Measurements from ENCODE around the gene COL13A1.

The COL13A1 gene

GRCh38 chr10:69820817-69821216 lies 19.1 kb downstream of the COL13A1 start:
- DNase-seq (ENCODE audit: low spot score) = no peak

DNA sequence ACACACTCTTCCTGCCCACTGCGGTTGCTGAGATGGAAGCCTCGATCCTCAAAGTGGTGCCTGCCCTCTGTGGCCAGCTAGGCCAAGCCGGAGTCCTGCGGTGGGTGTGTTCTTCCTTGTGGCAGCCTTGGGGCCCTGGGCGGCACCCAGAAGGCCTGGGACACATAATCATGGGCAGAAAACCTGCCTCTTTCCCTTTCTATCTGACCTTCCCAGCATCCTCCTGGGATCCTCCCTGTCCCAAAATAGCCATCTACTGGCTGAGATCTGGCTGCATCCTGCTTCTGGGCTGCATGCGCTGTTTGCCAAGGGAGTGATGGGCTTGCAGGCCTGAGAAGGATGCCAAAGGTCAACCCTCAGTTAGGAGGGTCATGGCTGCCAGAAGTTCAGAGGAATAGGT lies 23.9 kb downstream of the COL13A1 start:
- DNase-seq (ENCODE audit: low spot score) = no peak

- no peak for DNase-seq (ENCODE audit: low spot score)
Measured at GRCh38 chr10:69826094-69826493, 24.4 kb downstream of the COL13A1 start.

- no peak for DNase-seq (ENCODE audit: low spot score)
Measured at GRCh38 chr10:69826789-69827554, 25.3 kb downstream of the COL13A1 start.

DNA sequence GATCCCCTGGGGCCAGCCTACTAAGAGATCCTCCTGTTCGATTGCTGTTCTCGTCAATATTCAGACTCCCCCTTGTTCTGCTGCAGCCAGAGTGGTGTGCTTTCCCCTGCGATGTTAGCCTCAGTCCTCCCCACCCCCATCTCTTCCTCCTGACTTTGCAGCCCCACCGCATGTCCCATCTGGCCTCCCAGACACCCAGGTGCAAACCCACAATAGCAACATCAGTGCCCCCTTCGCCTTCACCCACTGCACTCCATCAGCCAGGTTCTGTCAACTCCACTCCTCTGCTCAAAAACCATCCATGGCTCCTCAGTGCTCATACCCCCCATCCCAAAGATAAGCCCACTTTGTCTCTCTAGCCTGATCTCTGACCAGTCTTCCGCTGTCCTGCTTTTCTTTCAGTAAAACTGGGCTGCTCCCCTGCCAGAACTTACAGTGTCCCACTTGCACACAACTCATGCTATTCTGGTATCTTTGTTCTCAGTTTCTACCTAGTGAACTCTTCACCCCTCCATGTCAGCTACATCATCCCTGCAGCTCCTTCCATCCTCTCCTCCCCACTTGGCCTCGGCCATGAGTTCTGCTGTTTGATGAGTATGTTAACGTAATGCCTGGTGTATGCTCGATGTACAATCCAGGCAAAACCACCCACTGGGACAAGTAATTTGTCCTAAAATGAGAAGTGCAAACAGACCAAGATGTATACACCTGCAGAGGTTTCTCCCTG lies 26.6 kb downstream of the COL13A1 start:
- DNase-seq (ENCODE audit: low spot score) = no peak

GRCh38 chr10:69829775-69830174 lies 28.1 kb downstream of the COL13A1 start:
- DNase-seq (ENCODE audit: low spot score) = no peak

DNA sequence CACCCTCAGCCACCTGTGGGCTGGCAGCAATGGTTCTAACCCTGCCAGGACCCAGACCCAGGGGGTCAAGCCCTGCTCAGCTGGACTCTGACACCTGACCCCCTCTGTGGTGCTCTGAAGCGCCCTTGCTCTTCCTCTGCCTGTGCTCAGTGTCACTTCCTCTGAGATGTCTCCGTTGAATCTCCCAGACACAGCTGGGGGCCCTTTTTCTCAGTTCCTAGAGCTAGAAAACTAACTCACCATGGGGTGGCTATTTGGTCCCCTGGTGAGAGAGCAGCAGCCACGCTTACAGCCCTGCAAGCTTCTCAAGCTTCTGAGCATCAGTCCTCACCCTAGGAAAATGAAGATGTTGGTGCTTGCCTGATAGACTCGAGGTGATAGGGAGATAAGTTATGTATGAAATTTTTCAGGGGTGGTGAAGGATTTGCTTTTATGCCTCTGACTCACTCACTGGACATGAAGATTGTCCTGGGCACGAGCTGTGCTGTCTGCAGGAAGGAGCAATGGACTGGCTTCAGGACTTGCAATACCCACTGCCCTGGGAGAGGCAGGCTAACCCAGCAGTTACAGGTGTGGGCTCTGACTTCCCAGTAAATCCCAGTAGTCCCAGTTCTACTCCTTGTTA lies 29.6 kb downstream of the COL13A1 start:
- no peak for DNase-seq (ENCODE audit: low spot score)

GRCh38 chr10:69835233-69835632 lies 33.5 kb downstream of the COL13A1 start:
- no peak for DNase-seq (ENCODE audit: low spot score)

DNA sequence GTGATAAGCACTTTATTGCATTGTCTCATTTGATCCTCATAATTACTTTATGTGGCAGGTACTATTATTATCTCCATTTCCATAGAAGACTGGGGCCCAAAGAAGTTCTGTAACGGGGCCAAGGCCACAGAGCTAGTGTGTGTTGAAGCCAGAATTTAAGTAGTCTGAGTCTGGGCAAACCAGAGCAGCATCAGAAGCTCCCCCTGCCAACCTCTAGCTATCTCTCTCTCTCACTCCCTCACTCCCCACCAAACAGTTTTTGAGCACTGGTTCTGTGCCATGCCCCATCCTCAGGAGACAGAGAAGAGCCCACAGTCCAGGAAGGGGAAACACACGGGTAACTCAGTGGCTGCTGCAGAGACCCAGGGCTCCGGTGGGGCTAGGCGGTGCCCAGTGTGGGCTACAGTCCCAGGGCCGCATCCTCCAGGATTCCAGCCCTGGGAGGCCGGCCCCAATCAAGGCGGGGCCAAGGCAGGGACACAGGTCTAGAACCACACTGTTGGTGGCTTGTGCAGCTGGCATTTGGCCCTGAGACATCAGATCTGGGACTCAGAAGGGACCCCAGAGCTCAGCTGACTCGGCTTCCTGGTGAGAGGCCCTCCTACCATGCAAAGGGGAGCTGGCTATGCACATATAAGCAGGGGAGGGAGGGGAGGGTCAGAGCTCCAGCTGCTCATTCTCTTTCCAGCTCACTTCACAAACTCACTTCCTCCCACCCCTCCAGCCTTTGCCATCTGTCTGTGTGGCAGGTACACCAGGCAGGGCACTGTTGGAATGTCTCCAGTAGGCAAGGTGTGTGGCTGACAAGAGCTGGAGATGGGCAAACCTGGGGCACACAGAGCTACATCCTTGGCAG lies 34.4 kb downstream of the COL13A1 start:
- DNase-seq (ENCODE audit: low spot score) = no peak

DNA sequence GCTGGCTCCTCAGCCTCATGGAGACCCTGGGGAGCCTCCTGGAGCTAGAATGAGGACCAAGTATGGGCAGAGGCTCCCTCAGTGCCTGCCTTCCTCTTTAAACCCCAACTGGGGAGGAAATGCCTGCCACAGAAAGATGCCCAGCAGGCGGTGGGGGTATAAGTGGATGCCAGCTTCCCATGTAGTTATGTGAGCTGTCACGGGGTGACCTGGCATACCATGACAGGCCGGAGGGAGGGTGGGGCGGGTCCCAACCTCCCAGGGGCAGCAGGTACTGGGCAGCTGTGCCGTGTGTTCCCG lies 35.0 kb downstream of the COL13A1 start:
- DNase-seq (ENCODE audit: low spot score) = no peak

DNA sequence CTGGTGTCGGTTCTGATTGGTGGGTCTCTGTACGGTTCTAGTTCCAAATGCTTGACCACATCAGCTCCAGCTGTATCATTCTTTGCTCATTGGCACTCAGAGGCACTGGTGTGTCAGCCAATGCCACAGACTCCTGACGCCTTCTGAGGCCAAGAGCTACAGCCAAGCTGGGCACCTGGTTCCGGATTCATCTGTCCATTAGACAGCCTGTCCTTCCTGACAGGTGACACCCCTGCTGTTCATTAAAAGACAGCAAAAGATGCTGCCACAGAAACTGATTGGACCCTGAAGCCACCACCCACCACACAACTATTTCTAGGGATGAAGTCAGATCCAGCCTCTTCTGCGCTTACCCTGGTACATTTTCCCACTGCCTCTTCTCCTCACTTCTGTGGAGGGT lies 35.6 kb downstream of the COL13A1 start:
- DNase-seq (ENCODE audit: low spot score) = no peak

DNA sequence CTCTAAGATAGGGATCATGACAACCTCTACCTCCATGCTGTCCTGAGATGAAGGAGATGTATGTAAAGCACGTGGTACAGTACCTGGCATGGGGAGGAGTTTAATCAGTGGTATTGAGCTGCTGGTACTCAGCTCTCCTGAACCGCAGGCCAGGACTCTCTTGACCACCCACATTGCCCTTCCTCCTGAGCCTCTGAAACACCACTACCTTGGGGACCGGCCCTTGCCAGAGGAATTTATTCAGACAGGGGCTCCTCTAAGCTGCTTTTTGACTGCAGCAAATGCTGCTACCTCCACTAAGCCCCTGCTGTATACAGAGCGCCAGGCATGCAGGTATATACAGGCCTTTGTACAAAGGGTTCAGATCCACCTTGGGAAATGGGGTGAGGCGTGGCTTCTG lies 36.7 kb downstream of the COL13A1 start:
- no peak for DNase-seq (ENCODE audit: low spot score)

GRCh38 chr10:69838853-69839252 lies 37.1 kb downstream of the COL13A1 start:
- DNase-seq (ENCODE audit: low spot score) = no peak

DNA sequence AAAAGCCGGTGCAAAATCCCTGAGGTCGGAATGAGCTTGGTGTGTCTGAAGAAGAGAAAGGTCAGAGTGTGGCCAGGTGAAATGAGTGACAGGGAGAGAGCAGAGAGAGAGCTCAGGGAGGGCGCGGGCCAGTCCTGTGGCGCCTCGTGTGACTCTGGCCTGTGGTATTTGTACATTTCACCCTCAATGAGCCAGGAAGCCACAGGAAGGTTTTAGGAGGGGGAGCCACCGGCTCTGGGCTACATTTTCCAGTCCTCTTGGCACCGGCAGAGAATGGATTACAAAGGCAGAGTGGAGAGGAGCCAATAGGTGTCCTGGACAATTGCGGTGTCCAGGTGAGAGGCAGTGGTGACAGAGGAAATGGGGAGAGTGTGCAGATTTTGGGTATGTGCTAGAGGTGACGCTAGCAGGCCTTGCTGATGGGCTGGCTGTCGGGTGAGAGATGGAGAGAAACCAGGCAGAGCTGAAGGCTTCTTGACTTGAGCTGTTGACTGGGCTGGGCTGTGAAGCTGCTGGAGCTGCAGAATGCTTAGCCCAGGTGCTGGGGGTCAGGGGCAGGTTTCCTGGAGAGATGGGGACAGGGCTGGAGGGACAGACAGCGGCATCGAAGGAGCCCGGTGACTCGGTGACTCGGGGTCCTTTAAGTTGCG lies 38.1 kb downstream of the COL13A1 start:
- peak; percentile 71 for DNase-seq (ENCODE audit: low spot score)

DNA sequence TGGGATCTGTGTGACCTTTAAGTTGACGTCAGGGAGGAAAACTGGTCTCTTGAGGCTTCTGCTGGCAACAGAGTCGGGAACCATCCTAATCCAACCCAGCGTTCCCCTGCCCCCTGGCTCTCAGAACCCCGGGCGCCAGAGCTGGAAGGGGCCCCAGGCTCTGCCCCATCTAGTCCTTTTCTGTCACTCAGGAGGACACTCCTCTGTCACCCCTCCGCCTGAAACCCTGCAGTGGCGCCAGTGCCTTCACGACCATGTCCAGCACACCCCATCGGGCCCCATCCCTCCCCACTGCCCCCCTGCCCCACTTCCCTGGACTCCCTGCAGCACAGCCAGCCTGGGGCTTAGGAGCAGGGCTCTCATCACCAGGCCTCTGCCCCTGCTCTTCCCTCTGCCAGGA lies 39.1 kb downstream of the COL13A1 start:
- no peak for DNase-seq (ENCODE audit: low spot score)

- no peak for DNase-seq (ENCODE audit: low spot score)
Measured at GRCh38 chr10:69842020-69842419, 40.3 kb downstream of the COL13A1 start.

DNA sequence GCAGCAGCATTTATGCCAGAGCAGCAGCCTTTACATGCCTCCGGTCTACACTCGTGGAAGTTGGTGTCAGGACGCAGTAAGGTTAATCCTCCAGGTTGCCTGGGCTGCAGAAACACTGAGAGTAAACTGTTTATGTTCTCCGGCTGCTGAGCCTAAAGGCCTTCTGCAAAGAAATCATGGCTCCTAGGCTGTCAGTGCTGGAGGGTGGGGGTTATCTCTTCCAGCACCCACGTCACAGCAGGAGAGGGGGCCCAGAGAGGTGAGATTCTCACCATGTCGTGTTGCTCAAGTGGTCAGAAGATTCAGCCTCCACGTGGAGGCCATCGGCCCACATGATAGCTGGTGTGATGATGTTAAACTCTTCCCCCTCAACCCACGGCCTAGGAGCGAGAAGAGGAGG lies 41.2 kb downstream of the COL13A1 start:
- no peak for DNase-seq (ENCODE audit: low spot score)

GRCh38 chr10:69843923-69844322 lies 42.2 kb downstream of the COL13A1 start:
- no peak for DNase-seq (ENCODE audit: low spot score)

DNA sequence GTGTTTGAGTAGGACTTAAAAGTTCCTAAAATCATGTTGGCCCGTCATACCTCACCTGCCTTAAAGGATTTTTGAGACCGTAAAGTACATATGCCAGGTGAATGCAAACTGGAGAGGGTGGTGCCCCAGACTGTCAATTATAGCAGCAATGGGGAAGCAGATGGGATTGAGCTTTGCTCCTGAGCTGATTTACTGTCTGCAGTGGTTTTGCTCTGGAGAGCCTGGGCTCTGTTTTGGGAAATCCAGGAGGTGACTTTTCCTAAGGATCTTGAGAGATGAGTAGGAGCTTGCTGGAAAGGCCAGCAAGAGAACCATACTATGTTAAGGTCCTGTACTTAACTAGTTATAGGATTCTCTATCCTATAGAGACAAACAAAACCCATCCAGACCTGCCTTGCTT lies 43.0 kb downstream of the COL13A1 start:
- no peak for DNase-seq (ENCODE audit: low spot score)

DNA sequence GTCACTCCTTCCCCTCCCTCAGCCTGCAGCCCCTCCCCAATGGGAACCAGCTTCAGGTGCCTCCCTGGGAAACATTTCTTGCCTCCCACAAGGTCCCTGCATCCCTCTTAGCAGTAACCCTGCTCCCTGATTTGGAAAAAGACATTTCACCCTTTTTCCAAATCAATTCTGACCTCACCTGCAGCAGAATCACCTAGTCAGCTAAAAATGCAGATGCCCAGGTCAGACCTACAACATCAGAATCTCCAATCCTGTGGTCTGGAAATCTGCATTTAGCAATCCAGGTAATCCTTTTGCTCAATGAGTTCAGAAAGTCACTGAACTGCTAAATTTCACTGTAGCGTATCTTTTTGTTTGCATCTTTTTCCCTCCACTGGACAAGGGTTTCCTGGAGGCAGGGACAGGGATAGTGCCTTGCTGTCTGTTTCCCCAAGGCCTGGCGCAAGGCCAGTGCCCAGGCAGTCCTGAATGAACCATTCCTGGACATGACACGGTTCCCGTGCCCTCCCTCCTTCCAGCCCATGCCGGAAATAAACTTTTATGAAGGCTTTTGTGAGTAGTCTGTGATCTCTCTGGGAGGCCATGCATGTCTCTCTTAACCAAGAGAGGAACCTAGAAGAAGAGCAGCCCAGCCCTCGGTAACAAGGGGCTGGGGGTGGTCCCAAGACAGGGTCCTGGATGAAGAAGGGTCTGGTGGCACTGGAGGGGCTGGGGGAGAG lies 44.0 kb downstream of the COL13A1 start:
- peak; percentile 32 for DNase-seq (ENCODE audit: low spot score)

GRCh38 chr10:69846293-69846921 lies 44.7 kb downstream of the COL13A1 start:
- DNase-seq (ENCODE audit: low spot score) = no peak

All from SW480 (cell line).